Neural progenitor cell (in vitro differentiated cells): ENCODE results near the gene STX16.

Experiments
- EZH2 ChIP-seq: fragments of 200-600 bp; sonication (generic); IDR thresholded peaks from 2 replicates; pipeline ENCODE4 v1.6.1; 2017; ENCODE audit warnings: antibody characterized with exemption, mild to moderate bottlenecking, moderate library complexity
- EZH2phosphoT487 ChIP-seq: fragments of 200-600 bp; sonication (generic); IDR thresholded peaks from 2 replicates; pipeline ENCODE4 v1.6.1; 2017; ENCODE audit warnings: antibody characterized with exemption
- TF ChIP-seq, protein P1 (sequence below): fragments of 200-600 bp; sonication (generic); IDR thresholded peaks from 2 replicates; pipeline ENCODE4 v1.5.1; 2017; ENCODE audit warnings: antibody characterized with exemption, mild to moderate bottlenecking

DNA sequence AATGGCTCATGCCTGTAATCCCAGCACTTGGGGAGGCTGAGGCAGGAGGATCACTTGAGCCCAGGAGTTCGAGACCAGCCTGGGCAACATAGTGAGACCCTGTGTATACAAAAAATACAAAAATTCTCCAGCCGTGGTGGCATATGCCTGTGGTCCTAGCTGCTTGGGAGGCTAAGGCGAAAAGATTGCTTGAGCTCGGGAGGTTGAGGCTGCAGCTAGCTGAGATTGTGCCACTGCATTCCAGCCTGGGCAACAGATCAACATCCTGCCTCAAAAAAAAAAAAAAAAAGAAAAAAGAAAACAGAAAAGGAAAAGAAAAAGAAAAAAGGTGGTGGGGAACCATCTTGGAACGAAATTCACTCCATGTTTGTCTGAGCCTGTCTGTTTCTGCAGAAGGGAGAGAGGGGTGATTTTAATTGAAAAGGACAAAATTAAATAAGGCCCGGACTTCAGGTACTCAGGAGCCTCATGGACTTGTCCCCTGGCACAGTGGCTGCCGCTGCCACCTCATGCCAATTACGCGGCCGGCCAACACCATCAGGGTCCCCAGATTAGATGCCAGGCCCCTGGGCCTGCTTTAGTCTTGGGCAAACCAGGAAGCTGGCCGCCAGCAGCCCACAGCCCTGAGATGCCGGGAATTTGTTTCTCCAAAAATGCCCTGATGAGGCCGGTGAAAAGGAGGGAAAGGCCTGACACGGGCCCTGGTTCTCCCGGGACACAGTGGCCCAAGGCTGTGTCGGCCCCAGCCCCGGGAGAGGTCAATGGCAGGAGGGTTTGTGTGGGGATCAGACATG is 37.8 kb upstream of the STX16 start:
- TF ChIP-seq, protein P1, sequence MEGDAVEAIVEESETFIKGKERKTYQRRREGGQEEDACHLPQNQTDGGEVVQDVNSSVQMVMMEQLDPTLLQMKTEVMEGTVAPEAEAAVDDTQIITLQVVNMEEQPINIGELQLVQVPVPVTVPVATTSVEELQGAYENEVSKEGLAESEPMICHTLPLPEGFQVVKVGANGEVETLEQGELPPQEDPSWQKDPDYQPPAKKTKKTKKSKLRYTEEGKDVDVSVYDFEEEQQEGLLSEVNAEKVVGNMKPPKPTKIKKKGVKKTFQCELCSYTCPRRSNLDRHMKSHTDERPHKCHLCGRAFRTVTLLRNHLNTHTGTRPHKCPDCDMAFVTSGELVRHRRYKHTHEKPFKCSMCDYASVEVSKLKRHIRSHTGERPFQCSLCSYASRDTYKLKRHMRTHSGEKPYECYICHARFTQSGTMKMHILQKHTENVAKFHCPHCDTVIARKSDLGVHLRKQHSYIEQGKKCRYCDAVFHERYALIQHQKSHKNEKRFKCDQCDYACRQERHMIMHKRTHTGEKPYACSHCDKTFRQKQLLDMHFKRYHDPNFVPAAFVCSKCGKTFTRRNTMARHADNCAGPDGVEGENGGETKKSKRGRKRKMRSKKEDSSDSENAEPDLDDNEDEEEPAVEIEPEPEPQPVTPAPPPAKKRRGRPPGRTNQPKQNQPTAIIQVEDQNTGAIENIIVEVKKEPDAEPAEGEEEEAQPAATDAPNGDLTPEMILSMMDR = no peak
- TF ChIP-seq EZH2 = no peak
- TF ChIP-seq EZH2phosphoT487 = no peak
